H1 (cell line): Measurements from ENCODE around the gene PCDH9. TPM values are rescaled to one million over a fixed set of nuclear protein-coding genes. Genes with fewer than 3 reads are reported as not detected.
A peak's percentile ranks its signal among the peaks of the same experiment; 100 is the strongest.

Source experiments
- CTCF ChIA-PET: fragments of 300-600 bp; sonication (Branson Sonifier 250); formaldehyde crosslinking; loops from one replicate; lab custom pipeline; 2021; ENCODE audit not compliant: partially characterized antibody; lab: Charles Lee
- POLR2A ChIA-PET: fragments of 300-600 bp; sonication (Branson Sonifier 250); formaldehyde crosslinking; loops from one replicate; lab custom pipeline; 2021; ENCODE audit warnings: inconsistent platforms; ENCODE audit not compliant: partially characterized antibody; lab: Charles Lee
- DNase-seq, 2 experiments: peaks; one replicate each; pipeline versions ENCODE4 v3.0.0 to v3.0.0-alpha.2; 2010 to 2022; ENCODE audit warnings: low spot score in 2 of 2, low read depth in 1 of 2, mixed read lengths in 1 of 2
- FAIRE-seq: peaks from 2 replicates; lab custom pipeline; 2011; peaks lifted over from hg19 to GRCh38; lab: Jason Lieb, UNC
- H2AFZ ChIP-seq: 2 replicates; pipeline ENCODE4 v1.8.1; 2012; ENCODE audit warnings: low read length, inconsistent platforms
- H2AK5ac ChIP-seq: 2 replicates; pipeline ENCODE4 v1.6.1; 2013; ENCODE audit warnings: low read depth, low read length
- H2BK120ac ChIP-seq: replicated peaks from 2 replicates; pipeline ENCODE3; 2013; ENCODE audit warnings: low read depth, low read length, inconsistent platforms
- H2BK12ac ChIP-seq: 2 replicates; pipeline ENCODE4 v1.6.1; 2013; ENCODE audit warnings: low read depth, low read length
- H2BK15ac ChIP-seq: 2 replicates; pipeline ENCODE4 v1.6.1; 2013; ENCODE audit warnings: low read length
- H2BK20ac ChIP-seq: 2 replicates; pipeline ENCODE4 v1.6.1; 2013; ENCODE audit warnings: low read length
- H2BK5ac ChIP-seq: 2 replicates; pipeline ENCODE4 v1.6.1; 2013; ENCODE audit warnings: low read depth, low read length
- H3K14ac ChIP-seq: 2 replicates; pipeline ENCODE4 v1.6.1; 2013; ENCODE audit warnings: inconsistent platforms; ENCODE audit not compliant: insufficient read length
- H3K18ac ChIP-seq: 2 replicates; pipeline ENCODE4 v1.6.1; 2013; ENCODE audit warnings: low read length; ENCODE audit errors: extremely low read depth
- H3K23ac ChIP-seq: 2 replicates; pipeline ENCODE4 v1.6.1; 2013; ENCODE audit warnings: inconsistent platforms; ENCODE audit not compliant: insufficient read length
- H3K23me2 ChIP-seq: 2 replicates; pipeline ENCODE4 v1.6.1; 2013; ENCODE audit warnings: low read depth, low read length
- H3K27ac ChIP-seq: 2 replicates; pipeline ENCODE4 v1.6.1; 2011; ENCODE audit warnings: low read depth, low read length, inconsistent platforms
- H3K27me3 ChIP-seq, 4 experiments: replicated peaks in 1 of 4; 1 replicate in 1 of 4; 2 replicates in 3 of 4; pipeline versions ENCODE4 v1.6.1 to v1.8.1; 2011 to 2013; ENCODE audit warnings: low read length in 3 of 4, mild to moderate bottlenecking in 3 of 4, inconsistent platforms in 2 of 4, mixed read lengths in 2 of 4, moderate library complexity in 1 of 4; ENCODE audit not compliant: control insufficient read depth in 3 of 4, insufficient read depth in 3 of 4; ENCODE audit errors: extremely low read depth in 1 of 4
- H3K36me3 ChIP-seq, 4 experiments: 2 replicates each; pipeline versions ENCODE4 v1.6.1 to v1.8.1; 2011 to 2013; ENCODE audit warnings: mild to moderate bottlenecking in 4 of 4, low read length in 3 of 4, moderate library complexity in 2 of 4, control low read depth in 1 of 4, inconsistent platforms in 1 of 4; ENCODE audit not compliant: insufficient read depth in 4 of 4, control insufficient read depth in 2 of 4
- H3K4ac ChIP-seq: replicated peaks from 2 replicates; pipeline ENCODE3; 2013; ENCODE audit warnings: low read length, low read depth, mixed read lengths, inconsistent platforms; ENCODE audit not compliant: insufficient read length
- H3K4me1 ChIP-seq, 4 experiments: replicated peaks in 1 of 4; 1 replicate in 1 of 4; 2 replicates in 3 of 4; pipeline versions ENCODE4 v1.6.1 to v1.8.1; 2011 to 2013; ENCODE audit warnings: low read length in 3 of 4, inconsistent platforms in 2 of 4, mixed read lengths in 1 of 4; ENCODE audit not compliant: insufficient read depth in 4 of 4, control insufficient read depth in 3 of 4
- H3K4me2 ChIP-seq, 2 experiments: 2 replicates each; pipeline versions ENCODE4 v1.6.1 to v1.8.1; 2011 to 2013; ENCODE audit warnings: low read depth in 2 of 2, low read length in 2 of 2, control low read depth in 1 of 2, inconsistent platforms in 1 of 2, mild to moderate bottlenecking in 1 of 2; ENCODE audit not compliant: insufficient read depth in 1 of 2
- H3K4me3 ChIP-seq, 4 experiments: fragments of 200-600, 300-600 bp in 1 of 4; sonication (generic), shearing (Covaris generic), sonication (Bioruptor Twin) in 1 of 4; 2 replicates each; pipeline versions ENCODE4 v1.5.1 to v1.8.1; 2011 to 2016; ENCODE audit warnings: low read length in 4 of 4, low read depth in 3 of 4, control low read depth in 2 of 4, inconsistent platforms in 2 of 4, mild to moderate bottlenecking in 2 of 4, mixed read lengths in 1 of 4, moderate library complexity in 1 of 4; ENCODE audit not compliant: insufficient read depth in 2 of 4; ENCODE audit errors: extremely low read depth in 1 of 4
- H3K56ac ChIP-seq: replicated peaks from 2 replicates; pipeline ENCODE3; 2013; ENCODE audit warnings: low read depth, mild to moderate bottlenecking, mixed read lengths, low read length, inconsistent platforms; ENCODE audit not compliant: insufficient read length
- H3K79me1 ChIP-seq: 2 replicates; pipeline ENCODE4 v1.6.1; 2013; ENCODE audit warnings: low read depth, low read length, control low read depth
- H3K79me2 ChIP-seq, 2 experiments: 2 replicates each; pipeline versions ENCODE4 v1.6.1 to v1.8.1; 2012 to 2013; ENCODE audit warnings: low read length in 2 of 2, mild to moderate bottlenecking in 2 of 2, inconsistent platforms in 1 of 2; ENCODE audit not compliant: insufficient read depth in 2 of 2, control insufficient read depth in 1 of 2
- H3K9ac ChIP-seq, 4 experiments: replicated peaks in 1 of 4; 1 replicate in 1 of 4; 2 replicates in 3 of 4; pipeline versions ENCODE4 v1.6.1 to v1.8.1; 2011 to 2013; ENCODE audit warnings: low read depth in 3 of 4, low read length in 3 of 4, control low read depth in 2 of 4, mild to moderate bottlenecking in 2 of 4, moderate library complexity in 2 of 4, inconsistent platforms in 1 of 4; ENCODE audit errors: extremely low read depth in 1 of 4
- H3K9me3 ChIP-seq, 2 experiments: 2 replicates each; pipeline versions ENCODE4 v1.6.1 to v1.8.1; 2012 to 2013; ENCODE audit warnings: mild to moderate bottlenecking in 2 of 2, moderate library complexity in 2 of 2, control low read depth in 1 of 2, inconsistent platforms in 1 of 2, low read depth in 1 of 2, low read length in 1 of 2, mixed read lengths in 1 of 2; ENCODE audit not compliant: insufficient read depth in 2 of 2
- H4K20me1 ChIP-seq, 2 experiments: replicated peaks in 1 of 2; 2 replicates each; pipeline versions ENCODE3 to v1.8.1; 2011 to 2013; ENCODE audit warnings: inconsistent platforms in 2 of 2, low read length in 2 of 2, mild to moderate bottlenecking in 1 of 2; ENCODE audit not compliant: insufficient read depth in 2 of 2, control insufficient read depth in 1 of 2
- H4K5ac ChIP-seq: 2 replicates; pipeline ENCODE4 v1.6.1; 2013; ENCODE audit warnings: low read length, low read depth, mixed read lengths, inconsistent platforms; ENCODE audit not compliant: insufficient read length
- H4K8ac ChIP-seq: 2 replicates; pipeline ENCODE4 v1.8.0; 2013; ENCODE audit warnings: mild to moderate bottlenecking, moderate library complexity, low read length, inconsistent platforms; ENCODE audit not compliant: insufficient read depth; ENCODE audit errors: extremely low read depth
- H4K91ac ChIP-seq: replicated peaks from 2 replicates; pipeline ENCODE3; 2013; ENCODE audit warnings: low read length, mixed read lengths, inconsistent platforms; ENCODE audit not compliant: insufficient read length
- CBX5 ChIP-seq: fragments of 300-800, 300-1000 bp; sonication (generic); IDR thresholded peaks from 2 replicates; pipeline ENCODE4 v1.7.1; 2016; ENCODE audit warnings: antibody characterized with exemption, low read length, low read depth
- CHD1 ChIP-seq: IDR thresholded peaks from 2 replicates; pipeline ENCODE4 v1.6.1; 2012; ENCODE audit warnings: low read depth, low read length, improper control_type of control experiment
- EP300 ChIP-seq, 2 experiments: IDR thresholded peaks; 1 replicate in 1 of 2; 2 replicates in 1 of 2; pipeline ENCODE4 v1.6.1; 2011 to 2012; ENCODE audit warnings: low read depth in 2 of 2, low read length in 2 of 2, mild to moderate bottlenecking in 2 of 2, borderline replicate concordance in 1 of 2, inconsistent platforms in 1 of 2, moderate library complexity in 1 of 2
- HDAC6 ChIP-seq: IDR thresholded peaks from one replicate; pipeline ENCODE4 v1.7.1; 2012; ENCODE audit warnings: low read depth, mild to moderate bottlenecking, inconsistent platforms, low read length, moderate library complexity
- JUND ChIP-seq: IDR thresholded peaks from 2 replicates; pipeline ENCODE4 v1.6.1; 2011; ENCODE audit warnings: mild to moderate bottlenecking, improper control_type of control experiment, low read length
- POLR2AphosphoS5 ChIP-seq: IDR thresholded peaks from 2 replicates; pipeline ENCODE4 v1.6.1; 2011; ENCODE audit warnings: low read depth, low read length
- RAD21 ChIP-seq, 2 experiments: IDR thresholded peaks in 1 of 2; conservative IDR thresholded peaks in 1 of 2; 2 replicates each; pipeline ENCODE4 v1.6.1; 2011; ENCODE audit warnings: low read depth in 2 of 2, low read length in 2 of 2, improper control_type of control experiment in 1 of 2, inconsistent platforms in 1 of 2, mild to moderate bottlenecking in 1 of 2, moderate library complexity in 1 of 2
- RFX5 ChIP-seq: IDR thresholded peaks from 2 replicates; pipeline ENCODE4 v1.6.1; 2011; ENCODE audit warnings: low read depth, low read length, improper control_type of control experiment, borderline replicate concordance
- SP2 ChIP-seq: IDR thresholded peaks from 2 replicates; pipeline ENCODE4 v1.6.1; 2012; ENCODE audit warnings: mild to moderate bottlenecking, low read length, inconsistent platforms
- TAF7 ChIP-seq: optimal IDR thresholded peaks from 2 replicates; pipeline ENCODE3; 2011; ENCODE audit warnings: low read depth, mild to moderate bottlenecking, inconsistent platforms, low read length, moderate library complexity, borderline replicate concordance
- TBP ChIP-seq: IDR thresholded peaks from 2 replicates; pipeline ENCODE4 v1.6.1; 2011; ENCODE audit warnings: low read depth, low read length, improper control_type of control experiment
- WGBS, 2 experiments: shearing (Covaris generic) in 1 of 2; methylation state at CpG; one replicate each; pipeline versions ENCODE4 v1.1.6 to v1.1.7; 2013 to 2015; ENCODE audit warnings: low lambda C conversion rate in 2 of 2, mixed read lengths in 2 of 2, inconsistent platforms in 1 of 2, low coverage in 1 of 2, missing lambda C conversion rate in 1 of 2; ENCODE audit not compliant: insufficient replicate concordance in 2 of 2, insufficient coverage in 1 of 2, insufficient read length in 1 of 2; ENCODE audit errors: extremely low coverage in 1 of 2, missing lambda C conversion rate in 1 of 2; 5-methylcytosine and 5-hydroxymethylcytosine counted together
- polyA plus RNA-seq, 7 experiments: library from polyadenylated mRNA; depleted of rRNA in 3 of 7; stranded (reverse) in 5 of 7; unstranded in 2 of 7; fragments of >200 nt in 5 of 7; fragments of 200-250 nt in 2 of 7; gene quantifications; 1 replicate in 5 of 7; 2 replicates in 1 of 7; 4 replicates in 1 of 7; pipeline versions ENCODE4 v1.2.1 to v1.2.3, GENCODE V29; 2011 to 2013; ENCODE audit warnings: missing spikeins in 2 of 7, mixed read lengths in 2 of 7
- total RNA-seq: library from RNA; stranded (reverse); fragmentation: NEBNext Ultra II Directional; extraction: Animal tissue kit (Norgen Biotek cat#: 25700); gene quantifications from 2 replicates; pipeline ENCODE4 v1.2.1, GENCODE V29; 2021

Gene PCDH9
- total and polyA plus RNA-seq, 2 of the 8 experiments (the other 6 are each of a cell fraction or from before 2014, with no cell fraction given) = 0.12 to 0.60 TPM

DNA sequence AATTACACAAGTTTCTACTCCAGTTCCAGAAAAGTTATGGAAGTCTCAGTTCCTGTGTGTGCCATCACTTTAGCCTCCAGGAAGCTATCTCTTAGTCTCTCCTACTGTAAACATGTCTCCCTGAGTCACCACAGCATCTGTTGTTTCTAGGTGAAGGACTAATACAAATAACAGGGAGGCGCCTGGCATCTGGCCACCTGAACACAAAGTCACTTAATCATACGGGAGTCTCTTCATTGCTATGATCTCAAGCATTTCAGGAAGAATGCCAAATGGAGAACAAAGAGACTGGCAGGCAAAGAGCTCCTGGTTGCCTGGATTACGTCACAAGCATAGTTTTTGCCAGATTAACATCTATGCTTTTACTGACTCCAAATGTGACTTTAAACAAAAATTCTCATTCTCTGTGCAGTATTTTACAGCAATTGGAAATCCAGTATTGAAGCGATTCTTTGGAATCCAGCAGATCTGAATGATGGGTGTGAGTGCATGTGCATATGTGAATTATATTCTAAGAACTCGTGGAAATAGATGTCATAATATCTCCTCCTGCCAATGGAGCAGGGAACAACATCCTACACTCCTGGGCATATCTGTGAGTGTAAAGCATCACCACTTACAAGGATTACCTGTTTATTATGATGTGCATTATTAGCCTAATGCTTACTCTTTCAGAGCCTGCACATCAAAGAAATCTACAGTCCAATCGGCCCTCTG, 572.8 kb downstream of the PCDH9 start:
- Histone ChIP-seq H2BK5ac (no peak overlapping the region), H2BK20ac (no peak overlapping the region), H3K79me2 (no peaks in the 10 kb centered on the region), H4K5ac (no peak overlapping the region), H4K8ac (no peak overlapping the region), H3K27ac (no peak overlapping the region), H2AK5ac (no peak overlapping the region), H3K56ac (no peak overlapping the region), H3K23ac (no peak overlapping the region), H2BK12ac (no peak overlapping the region), H4K91ac (no peak overlapping the region), H3K79me1 (no peaks in the 10 kb centered on the region), H2BK120ac (no peak overlapping the region), H3K23me2 (no peaks in the 10 kb centered on the region), H3K4me3 (no peak overlapping the region), H3K4me2 (no peak overlapping the region), H3K27me3 (no peaks in the 10 kb centered on the region), H3K9me3 (no peaks in the 10 kb centered on the region), H3K4me1 (no peaks in the 10 kb centered on the region), H3K14ac (no peak overlapping the region), H3K9ac (no peak overlapping the region), H2AFZ (0 out of 2 replicates have a peak overlapping the region, but pooled peaks have one; percentile 64), H3K4ac (no peak overlapping the region), H3K18ac (no peak overlapping the region), H4K20me1 (no peaks in the 10 kb centered on the region), H3K36me3 (no peaks in the 10 kb centered on the region), H2BK15ac (no peak overlapping the region)
- FAIRE-seq = no peak
- no peak for TF ChIP-seq RAD21 (IDR thresholded peaks at IDR 0.05 in 1 of 2, conservative IDR thresholded peaks at IDR 0.05 in 1 of 2; ENCODE audit: low read depth in 2 of 2, low read length in 2 of 2)
- TF ChIP-seq EP300 (IDR thresholded peaks at IDR 0.05; ENCODE audit: borderline replicate concordance in 1 of 2, low read depth in 2 of 2, low read length in 2 of 2) = no peak
- TF ChIP-seq TBP = no peak
- TF ChIP-seq CBX5 = no peak
- TF ChIP-seq SP2 = no peak
- no peak for TF ChIP-seq POLR2AphosphoS5
- no peak for TF ChIP-seq JUND
- no peak for TF ChIP-seq TAF7
- no peak for TF ChIP-seq CHD1
- no peak for TF ChIP-seq RFX5
- TF ChIP-seq HDAC6 = no peak
- ChIA-PET POLR2A (no interaction called here), CTCF (no interaction called here)
- WGBS, 2 experiments = 80% methylated on average over 6 of the region's 6 CpGs; no CpG with 5 or more reads in 1 of the 2 experiments
- DNase-seq = no peak
